Breast epithelium (tissue), 3 donors: Measurements from ENCODE around the gene INSC.

ENCODE experiments used
- POLR2A ChIP-seq: fragments of 450-650 bp; IDR thresholded peaks from one replicate; pipeline ENCODE4 v1.6.1; 2016; ENCODE audit warnings: antibody characterized with exemption, mild to moderate bottlenecking, moderate library complexity
- POLR2AphosphoS5 ChIP-seq, 3 donors: sonication (generic); formaldehyde crosslinking; IDR thresholded peaks; one replicate each; pipeline ENCODE4 v1.6.1; 2017; ENCODE audit warnings: antibody characterized with exemption in 3 of 3
- TF ChIP-seq, protein P1 (sequence below), 3 donors: fragments of 450-650 bp; IDR thresholded peaks; one replicate each; pipeline ENCODE4 v1.5.1; 2016 to 2017; ENCODE audit warnings: antibody characterized with exemption in 3 of 3, mild to moderate bottlenecking in 3 of 3, moderate library complexity in 3 of 3

DNA sequence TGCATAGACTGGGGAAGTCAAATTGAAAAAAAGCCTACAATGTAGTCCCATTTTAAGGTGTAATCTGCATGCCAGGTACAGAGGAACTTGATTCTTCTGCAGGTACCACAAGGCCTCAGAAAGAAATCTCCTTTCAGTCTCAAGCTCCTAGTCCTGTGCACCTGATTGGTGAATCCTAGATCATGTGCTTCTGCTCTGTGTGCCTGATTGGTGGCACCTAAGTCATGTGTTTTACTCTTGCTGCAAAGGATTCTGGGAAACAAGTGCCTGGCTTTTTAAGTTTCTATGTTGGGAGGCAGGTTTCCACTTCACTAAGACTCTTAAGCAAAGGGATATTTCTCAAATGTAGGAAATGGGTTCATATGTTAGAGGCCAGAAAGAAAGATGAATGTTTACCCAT, 29.1 kb downstream of the INSC start:
- TF ChIP-seq, protein P1, sequence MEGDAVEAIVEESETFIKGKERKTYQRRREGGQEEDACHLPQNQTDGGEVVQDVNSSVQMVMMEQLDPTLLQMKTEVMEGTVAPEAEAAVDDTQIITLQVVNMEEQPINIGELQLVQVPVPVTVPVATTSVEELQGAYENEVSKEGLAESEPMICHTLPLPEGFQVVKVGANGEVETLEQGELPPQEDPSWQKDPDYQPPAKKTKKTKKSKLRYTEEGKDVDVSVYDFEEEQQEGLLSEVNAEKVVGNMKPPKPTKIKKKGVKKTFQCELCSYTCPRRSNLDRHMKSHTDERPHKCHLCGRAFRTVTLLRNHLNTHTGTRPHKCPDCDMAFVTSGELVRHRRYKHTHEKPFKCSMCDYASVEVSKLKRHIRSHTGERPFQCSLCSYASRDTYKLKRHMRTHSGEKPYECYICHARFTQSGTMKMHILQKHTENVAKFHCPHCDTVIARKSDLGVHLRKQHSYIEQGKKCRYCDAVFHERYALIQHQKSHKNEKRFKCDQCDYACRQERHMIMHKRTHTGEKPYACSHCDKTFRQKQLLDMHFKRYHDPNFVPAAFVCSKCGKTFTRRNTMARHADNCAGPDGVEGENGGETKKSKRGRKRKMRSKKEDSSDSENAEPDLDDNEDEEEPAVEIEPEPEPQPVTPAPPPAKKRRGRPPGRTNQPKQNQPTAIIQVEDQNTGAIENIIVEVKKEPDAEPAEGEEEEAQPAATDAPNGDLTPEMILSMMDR (IDR thresholded peaks at IDR 0.05), result no peak
- TF ChIP-seq POLR2AphosphoS5 (IDR thresholded peaks at IDR 0.05) (no peak), POLR2A (no peak)
